GM12874 (cell line): Measurements from ENCODE around the gene FOXO1.

Experiments used
- TF ChIP-seq, protein P1 (sequence below): IDR thresholded peaks from 2 replicates; pipeline ENCODE4 v1.5.1; 2011; ENCODE audit warnings: low read depth, mild to moderate bottlenecking, control low read depth, low read length, moderate library complexity; ENCODE audit not compliant: insufficient read depth

The FOXO1 gene

GRCh38 chr13:40508767-40509342 is 157.6 kb downstream of the FOXO1 start:
- TF ChIP-seq, protein P1, sequence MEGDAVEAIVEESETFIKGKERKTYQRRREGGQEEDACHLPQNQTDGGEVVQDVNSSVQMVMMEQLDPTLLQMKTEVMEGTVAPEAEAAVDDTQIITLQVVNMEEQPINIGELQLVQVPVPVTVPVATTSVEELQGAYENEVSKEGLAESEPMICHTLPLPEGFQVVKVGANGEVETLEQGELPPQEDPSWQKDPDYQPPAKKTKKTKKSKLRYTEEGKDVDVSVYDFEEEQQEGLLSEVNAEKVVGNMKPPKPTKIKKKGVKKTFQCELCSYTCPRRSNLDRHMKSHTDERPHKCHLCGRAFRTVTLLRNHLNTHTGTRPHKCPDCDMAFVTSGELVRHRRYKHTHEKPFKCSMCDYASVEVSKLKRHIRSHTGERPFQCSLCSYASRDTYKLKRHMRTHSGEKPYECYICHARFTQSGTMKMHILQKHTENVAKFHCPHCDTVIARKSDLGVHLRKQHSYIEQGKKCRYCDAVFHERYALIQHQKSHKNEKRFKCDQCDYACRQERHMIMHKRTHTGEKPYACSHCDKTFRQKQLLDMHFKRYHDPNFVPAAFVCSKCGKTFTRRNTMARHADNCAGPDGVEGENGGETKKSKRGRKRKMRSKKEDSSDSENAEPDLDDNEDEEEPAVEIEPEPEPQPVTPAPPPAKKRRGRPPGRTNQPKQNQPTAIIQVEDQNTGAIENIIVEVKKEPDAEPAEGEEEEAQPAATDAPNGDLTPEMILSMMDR: no peak

DNA sequence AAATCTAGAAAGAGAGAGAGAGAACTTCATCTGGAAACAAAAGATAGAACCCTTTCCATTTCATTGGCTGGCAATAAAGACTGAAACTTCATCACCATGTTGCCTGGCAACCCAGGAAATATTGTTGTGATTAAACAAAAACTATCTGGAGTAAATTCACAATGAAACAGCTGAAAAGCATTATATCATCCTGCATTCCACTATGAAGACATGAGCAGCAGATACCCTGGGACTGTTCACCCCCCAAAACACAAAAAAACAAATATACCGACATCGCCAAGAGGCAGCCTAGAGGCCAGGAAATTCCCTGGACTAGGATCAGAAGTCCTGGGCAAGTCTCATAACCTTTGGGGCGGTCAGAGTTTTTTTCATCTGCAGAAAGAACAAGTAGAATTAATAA is 158.3 kb downstream of the FOXO1 start:
- TF ChIP-seq, protein P1: no peak

- TF ChIP-seq, protein P1: no peak
Observed at GRCh38 chr13:40506592-40507446, 159.6 kb downstream of the FOXO1 start.
